HepG2 (cell line): ENCODE data around the gene SLC16A1. TPM values are rescaled to one million over a fixed set of nuclear protein-coding genes. Genes with fewer than 3 reads are reported as not detected.

Source experiments
- ATAC-seq: fragments of 200-7000 bp; cut with Tn5 transposase; 3 replicates; pipeline ENCODE4 v1.9.1; 2020; ENCODE audit warnings: mild to moderate bottlenecking, moderate library complexity
- BruUV-seq: library from RNA; stranded (reverse); fragments of 400-500 nt; replicated peaks from 2 replicates; lab custom pipeline; 2021; lab: Mats Ljungman, UMichigan
- CTCF ChIA-PET: fragments of 300-600 bp; formaldehyde crosslinking; extraction: SDS; loops from one replicate; lab custom pipeline; 2021; ENCODE audit warnings: low total read pairs, inconsistent platforms, low intra/inter-chr PET ratio; lab: Yijun Ruan, JAX
- POLR2A ChIA-PET: fragments of 350-600 bp; sonication (Branson Sonifier 250); formaldehyde crosslinking; loops from one replicate; lab custom pipeline; 2020; ENCODE audit warnings: antibody characterized with exemption, inconsistent platforms; lab: Yijun Ruan, JAX
- DNase-seq: peaks from one replicate; pipeline ENCODE4 v3.0.0-alpha.2; 2015; ENCODE audit warnings: low spot score
- FAIRE-seq: peaks from 3 replicates; lab custom pipeline; 2011; peaks lifted over from hg19 to GRCh38; lab: Jason Lieb, UNC
- H2AFZ ChIP-seq: one replicate; pipeline ENCODE4 v1.6.1; 2011; ENCODE audit warnings: low read length, inconsistent platforms
- H3K27ac ChIP-seq: fragments of 300-600 bp; 3 replicates; pipeline ENCODE4 v1.8.0; 2011; ENCODE audit warnings: mixed run types, mild to moderate bottlenecking, mixed read lengths, low read length, inconsistent platforms; ENCODE audit not compliant: insufficient read depth; ENCODE audit errors: extremely low read length
- H3K27me3 ChIP-seq, 2 experiments: fragments of 200-600 bp in 1 of 2; 2 replicates in 1 of 2; 3 replicates in 1 of 2; pipeline versions ENCODE4 v1.6.0 to v1.8.0; 2011; ENCODE audit warnings: low read length in 2 of 2, mild to moderate bottlenecking in 2 of 2, moderate library complexity in 2 of 2, inconsistent platforms in 1 of 2; ENCODE audit not compliant: insufficient read depth in 2 of 2, control insufficient read depth in 1 of 2
- H3K36me3 ChIP-seq, 2 experiments: fragments of 200-600 bp in 1 of 2; replicated peaks in 1 of 2; 2 replicates in 1 of 2; 3 replicates in 1 of 2; pipeline versions ENCODE4 v1.5.1 to v1.8.0; 2011; ENCODE audit warnings: low read length in 2 of 2, inconsistent platforms in 1 of 2; ENCODE audit not compliant: insufficient read depth in 2 of 2, control insufficient read depth in 1 of 2
- H3K4me1 ChIP-seq: 2 replicates; pipeline ENCODE4 v1.5.1; 2012; ENCODE audit warnings: low read length, inconsistent platforms; ENCODE audit not compliant: insufficient read depth
- H3K4me2 ChIP-seq: 2 replicates; pipeline ENCODE4 v1.6.0; 2011; ENCODE audit warnings: low read depth, low read length, inconsistent platforms
- H3K4me3 ChIP-seq, 3 experiments: fragments of 200-600 bp in 1 of 3; sonication (generic), shearing (Covaris generic) in 1 of 3; replicated peaks in 1 of 3; 2 replicates each; pipeline ENCODE4 v1.5.1; 2011 to 2016; ENCODE audit warnings: low read length in 3 of 3, inconsistent platforms in 2 of 3, low read depth in 2 of 3, mild to moderate bottlenecking in 2 of 3, control low read depth in 1 of 3, mixed read lengths in 1 of 3; ENCODE audit not compliant: insufficient read depth in 1 of 3
- H3K79me2 ChIP-seq: one replicate; pipeline ENCODE4 v1.6.1; 2011; ENCODE audit warnings: low read length, inconsistent platforms; ENCODE audit not compliant: insufficient read depth
- H3K9ac ChIP-seq: 2 replicates; pipeline ENCODE4 v1.6.0; 2011; ENCODE audit warnings: mild to moderate bottlenecking, low read depth, low read length, inconsistent platforms; ENCODE audit not compliant: insufficient read depth
- H3K9me3 ChIP-seq: 2 replicates; pipeline ENCODE4 v1.5.1; 2012; ENCODE audit warnings: mild to moderate bottlenecking, low read length
- H4K20me1 ChIP-seq: 2 replicates; pipeline ENCODE4 v1.6.0; 2011; ENCODE audit warnings: inconsistent platforms, mild to moderate bottlenecking, low read length, moderate library complexity; ENCODE audit not compliant: insufficient read depth
- HIVEP1 ChIP-seq: sonication (generic); formaldehyde crosslinking; IDR thresholded peaks from 2 replicates; pipeline ENCODE4 v1.4.0; 2020; ENCODE audit warnings: mild to moderate bottlenecking, missing genetic modification reagents
- ISX ChIP-seq: sonication (generic); formaldehyde crosslinking; conservative IDR thresholded peaks from 2 replicates; pipeline ENCODE4 v1.5.0; 2020; ENCODE audit warnings: missing genetic modification reagents
- KLF13 ChIP-seq: sonication (generic); formaldehyde crosslinking; IDR thresholded peaks from 2 replicates; pipeline ENCODE4 v1.4.0; 2020; ENCODE audit warnings: mild to moderate bottlenecking, missing genetic modification reagents
- PCBP2 ChIP-seq: fragments of 200-400 bp; formaldehyde crosslinking; optimal IDR thresholded peaks from 2 replicates; pipeline ENCODE3; 2018; ENCODE audit warnings: low read length, low read depth; ENCODE audit not compliant: poor library complexity, severe bottlenecking
- RARA ChIP-seq: IDR thresholded peaks from 2 replicates; pipeline ENCODE4 v1.6.1; 2016; ENCODE audit warnings: missing genetic modification reagents, missing compliant biosample characterization
- U2AF2 ChIP-seq: fragments of 200-400 bp; formaldehyde crosslinking; IDR thresholded peaks from 2 replicates; pipeline ENCODE4 v1.6.1; 2017; ENCODE audit warnings: low read depth, mild to moderate bottlenecking, low read length
- ZNF780A ChIP-seq: sonication (generic); formaldehyde crosslinking; IDR thresholded peaks from 2 replicates; pipeline ENCODE4 v1.8.0; 2022; ENCODE audit warnings: mild to moderate bottlenecking, missing genetic modification reagents, moderate library complexity
- ZNF782 ChIP-seq: sonication (generic); formaldehyde crosslinking; IDR thresholded peaks from 2 replicates; pipeline ENCODE4 v1.4.0; 2020; ENCODE audit warnings: missing genetic modification reagents, mild to moderate bottlenecking, borderline replicate concordance
- WGBS: methylation state at CpG from one replicate; pipeline ENCODE4 v1.1.6; 2017; ENCODE audit warnings: low lambda C conversion rate; 5-methylcytosine and 5-hydroxymethylcytosine counted together
- in situ Hi-C: cut with HindIII; loops from 2 replicates; pipeline ENCODE4 v1.10.0; 2017; ENCODE audit warnings: low pct_unique_long_range_greater_than_20kb; ENCODE audit not compliant: extremely low pct_ligation_motif_present
- intact Hi-C: fragments of 100-400 bp; cut with micrococcal nuclease; formaldehyde crosslinking; loops from one replicate; pipeline ENCODE4 v1.10.0; 2022; ENCODE audit not compliant: unreplicated experiment
- polyA plus RNA-seq, 8 experiments: library from polyadenylated mRNA; depleted of rRNA in 3 of 8; stranded (reverse) in 7 of 8; unstranded in 1 of 8; fragments of >200 nt; fragmentation: Illumina TruSeq in 4 of 8; extraction: Trizol in 4 of 8; gene quantifications; 2 replicates each; pipeline versions ENCODE4 v1.2.1 to v1.2.3, GENCODE V29; 2011 to 2016; ENCODE audit warnings: low read depth in 4 of 8, missing spikeins in 1 of 8, mixed read lengths in 1 of 8; ENCODE audit not compliant: insufficient read depth in 1 of 8
- total RNA-seq, 5 experiments: library from RNA; depleted of rRNA; stranded (reverse); fragments of >200 nt; fragmentation: Illumina TruSeq; extraction: Trizol; gene quantifications; 2 replicates each; pipeline ENCODE4 v1.2.3, GENCODE V29; 2016; ENCODE audit warnings: low read depth in 1 of 5
- TF ChIP-seq, protein P1 (sequence below): sonication (generic); formaldehyde crosslinking; IDR thresholded peaks from 2 replicates; pipeline ENCODE4 v1.4.0; 2020; ENCODE audit warnings: mild to moderate bottlenecking, missing genetic modification reagents, borderline replicate concordance
- TF ChIP-seq, protein P2 (sequence below): sonication (generic); formaldehyde crosslinking; IDR thresholded peaks from 2 replicates; pipeline ENCODE4 v1.9.0; 2021; ENCODE audit warnings: mild to moderate bottlenecking, missing genetic modification reagents
- TF ChIP-seq, protein P3 (sequence below): fragments of 450-650 bp; IDR thresholded peaks from 2 replicates; pipeline ENCODE4 v1.6.1; 2017; ENCODE audit warnings: mild to moderate bottlenecking

Gene SLC16A1
- total and polyA plus RNA-seq, 2 of the 13 experiments (the other 11 are each of a cell fraction or from before 2014, with no cell fraction given): 106 to 142 TPM

DNA sequence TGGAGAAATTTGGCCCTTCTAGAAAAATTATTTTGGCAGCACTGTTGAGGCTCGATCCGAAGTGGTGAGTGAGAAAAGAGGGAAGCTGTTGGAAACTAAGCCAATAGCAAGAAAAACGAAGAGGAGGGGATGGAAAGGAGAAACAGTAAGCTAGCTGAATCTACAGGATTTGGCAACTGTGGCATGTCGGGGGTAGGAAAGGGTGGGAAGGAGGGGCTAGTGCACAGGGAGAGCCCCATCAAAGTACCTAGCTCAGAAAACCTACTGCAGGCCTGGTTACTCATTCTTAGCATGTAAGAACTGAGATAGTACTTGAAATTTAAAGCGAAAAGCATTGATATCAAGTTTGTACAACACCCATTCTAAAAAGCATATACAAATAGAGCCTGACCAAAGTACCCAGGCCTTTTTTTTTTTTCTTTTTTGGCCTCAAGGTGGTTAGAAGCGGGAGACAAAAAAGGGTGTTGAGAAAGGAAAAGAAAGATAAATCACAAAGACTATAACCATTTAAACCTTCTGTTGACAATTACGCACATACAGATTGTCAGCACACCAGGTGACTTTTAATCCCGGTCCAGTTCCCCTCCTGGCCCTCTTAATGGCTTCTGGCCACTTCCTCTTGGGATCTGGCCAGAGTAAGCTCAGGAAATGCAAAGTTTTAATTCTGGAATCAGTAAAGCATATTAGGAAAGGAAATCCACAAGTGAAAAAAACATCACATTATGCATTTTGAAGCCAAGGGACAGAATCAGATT lies 50.4 kb downstream of the SLC16A1 start:
- H2AFZ ChIP-seq: no peak overlapping the region
- H3K9me3 ChIP-seq: no peaks in the 10 kb centered on the region
- DNase-seq (no peak), FAIRE-seq (no peak), ATAC-seq (no peak)
- H3K79me2 ChIP-seq: no peaks in the 10 kb centered on the region
- intact Hi-C loops: no loop called here
- WGBS: 82% methylated on average over 8 of the region's 8 CpGs
- H3K27me3 ChIP-seq: no peaks in the 10 kb centered on the region
- in situ Hi-C loops: no loop called here
- BruUV-seq: no TSS peak
- ChIA-PET CTCF (no interaction called here), POLR2A (interaction anchor here (3.2 kb wide), 1 partner anchor 51 kb away, joined by 7 read pairs; the partner anchor contains the start of gene SLC16A1)
- H3K4me3 ChIP-seq: no peak overlapping the region
- H3K4me2 ChIP-seq: no peak overlapping the region
- H3K4me1 ChIP-seq: peaks cover 10% of the 10 kb centered on the region
- no peak overlapping the region for H3K9ac ChIP-seq
- no peaks in the 10 kb centered on the region; a peak in 2 of 5 replicates for H3K36me3 ChIP-seq
- H4K20me1 ChIP-seq: no peaks in the 10 kb centered on the region
- H3K27ac ChIP-seq: no peak overlapping the region
- TF ChIP-seq KLF13 (no peak), PCBP2 (no peak), RARA (CRISPR knock-in tag) (no peak), ZNF782 (CRISPR knock-in tag) (no peak), ZNF780A (CRISPR knock-in tag) (no peak), HIVEP1 (CRISPR knock-in tag) (no peak), ISX (no peak), U2AF2 (no peak)
- TF ChIP-seq, protein P1, sequence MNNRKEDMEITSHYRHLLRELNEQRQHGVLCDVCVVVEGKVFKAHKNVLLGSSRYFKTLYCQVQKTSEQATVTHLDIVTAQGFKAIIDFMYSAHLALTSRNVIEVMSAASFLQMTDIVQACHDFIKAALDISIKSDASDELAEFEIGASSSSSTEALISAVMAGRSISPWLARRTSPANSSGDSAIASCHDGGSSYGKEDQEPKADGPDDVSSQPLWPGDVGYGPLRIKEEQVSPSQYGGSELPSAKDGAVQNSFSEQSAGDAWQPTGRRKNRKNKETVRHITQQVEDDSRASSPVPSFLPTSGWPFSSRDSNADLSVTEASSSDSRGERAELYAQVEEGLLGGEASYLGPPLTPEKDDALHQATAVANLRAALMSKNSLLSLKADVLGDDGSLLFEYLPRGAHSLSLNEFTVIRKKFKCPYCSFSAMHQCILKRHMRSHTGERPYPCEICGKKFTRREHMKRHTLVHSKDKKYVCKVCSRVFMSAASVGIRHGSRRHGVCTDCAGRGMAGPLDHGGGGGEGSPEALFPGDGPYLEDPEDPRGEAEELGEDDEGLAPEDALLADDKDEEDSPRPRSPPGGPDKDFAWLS (CRISPR knock-in tag): no peak
- TF ChIP-seq, protein P2, sequence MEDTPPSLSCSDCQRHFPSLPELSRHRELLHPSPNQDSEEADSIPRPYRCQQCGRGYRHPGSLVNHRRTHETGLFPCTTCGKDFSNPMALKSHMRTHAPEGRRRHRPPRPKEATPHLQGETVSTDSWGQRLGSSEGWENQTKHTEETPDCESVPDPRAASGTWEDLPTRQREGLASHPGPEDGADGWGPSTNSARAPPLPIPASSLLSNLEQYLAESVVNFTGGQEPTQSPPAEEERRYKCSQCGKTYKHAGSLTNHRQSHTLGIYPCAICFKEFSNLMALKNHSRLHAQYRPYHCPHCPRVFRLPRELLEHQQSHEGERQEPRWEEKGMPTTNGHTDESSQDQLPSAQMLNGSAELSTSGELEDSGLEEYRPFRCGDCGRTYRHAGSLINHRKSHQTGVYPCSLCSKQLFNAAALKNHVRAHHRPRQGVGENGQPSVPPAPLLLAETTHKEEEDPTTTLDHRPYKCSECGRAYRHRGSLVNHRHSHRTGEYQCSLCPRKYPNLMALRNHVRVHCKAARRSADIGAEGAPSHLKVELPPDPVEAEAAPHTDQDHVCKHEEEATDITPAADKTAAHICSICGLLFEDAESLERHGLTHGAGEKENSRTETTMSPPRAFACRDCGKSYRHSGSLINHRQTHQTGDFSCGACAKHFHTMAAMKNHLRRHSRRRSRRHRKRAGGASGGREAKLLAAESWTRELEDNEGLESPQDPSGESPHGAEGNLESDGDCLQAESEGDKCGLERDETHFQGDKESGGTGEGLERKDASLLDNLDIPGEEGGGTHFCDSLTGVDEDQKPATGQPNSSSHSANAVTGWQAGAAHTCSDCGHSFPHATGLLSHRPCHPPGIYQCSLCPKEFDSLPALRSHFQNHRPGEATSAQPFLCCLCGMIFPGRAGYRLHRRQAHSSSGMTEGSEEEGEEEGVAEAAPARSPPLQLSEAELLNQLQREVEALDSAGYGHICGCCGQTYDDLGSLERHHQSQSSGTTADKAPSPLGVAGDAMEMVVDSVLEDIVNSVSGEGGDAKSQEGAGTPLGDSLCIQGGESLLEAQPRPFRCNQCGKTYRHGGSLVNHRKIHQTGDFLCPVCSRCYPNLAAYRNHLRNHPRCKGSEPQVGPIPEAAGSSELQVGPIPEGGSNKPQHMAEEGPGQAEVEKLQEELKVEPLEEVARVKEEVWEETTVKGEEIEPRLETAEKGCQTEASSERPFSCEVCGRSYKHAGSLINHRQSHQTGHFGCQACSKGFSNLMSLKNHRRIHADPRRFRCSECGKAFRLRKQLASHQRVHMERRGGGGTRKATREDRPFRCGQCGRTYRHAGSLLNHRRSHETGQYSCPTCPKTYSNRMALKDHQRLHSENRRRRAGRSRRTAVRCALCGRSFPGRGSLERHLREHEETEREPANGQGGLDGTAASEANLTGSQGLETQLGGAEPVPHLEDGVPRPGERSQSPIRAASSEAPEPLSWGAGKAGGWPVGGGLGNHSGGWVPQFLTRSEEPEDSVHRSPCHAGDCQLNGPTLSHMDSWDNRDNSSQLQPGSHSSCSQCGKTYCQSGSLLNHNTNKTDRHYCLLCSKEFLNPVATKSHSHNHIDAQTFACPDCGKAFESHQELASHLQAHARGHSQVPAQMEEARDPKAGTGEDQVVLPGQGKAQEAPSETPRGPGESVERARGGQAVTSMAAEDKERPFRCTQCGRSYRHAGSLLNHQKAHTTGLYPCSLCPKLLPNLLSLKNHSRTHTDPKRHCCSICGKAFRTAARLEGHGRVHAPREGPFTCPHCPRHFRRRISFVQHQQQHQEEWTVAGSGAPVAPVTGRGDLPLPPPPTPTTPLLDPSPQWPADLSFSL: no peak
- TF ChIP-seq, protein P3, sequence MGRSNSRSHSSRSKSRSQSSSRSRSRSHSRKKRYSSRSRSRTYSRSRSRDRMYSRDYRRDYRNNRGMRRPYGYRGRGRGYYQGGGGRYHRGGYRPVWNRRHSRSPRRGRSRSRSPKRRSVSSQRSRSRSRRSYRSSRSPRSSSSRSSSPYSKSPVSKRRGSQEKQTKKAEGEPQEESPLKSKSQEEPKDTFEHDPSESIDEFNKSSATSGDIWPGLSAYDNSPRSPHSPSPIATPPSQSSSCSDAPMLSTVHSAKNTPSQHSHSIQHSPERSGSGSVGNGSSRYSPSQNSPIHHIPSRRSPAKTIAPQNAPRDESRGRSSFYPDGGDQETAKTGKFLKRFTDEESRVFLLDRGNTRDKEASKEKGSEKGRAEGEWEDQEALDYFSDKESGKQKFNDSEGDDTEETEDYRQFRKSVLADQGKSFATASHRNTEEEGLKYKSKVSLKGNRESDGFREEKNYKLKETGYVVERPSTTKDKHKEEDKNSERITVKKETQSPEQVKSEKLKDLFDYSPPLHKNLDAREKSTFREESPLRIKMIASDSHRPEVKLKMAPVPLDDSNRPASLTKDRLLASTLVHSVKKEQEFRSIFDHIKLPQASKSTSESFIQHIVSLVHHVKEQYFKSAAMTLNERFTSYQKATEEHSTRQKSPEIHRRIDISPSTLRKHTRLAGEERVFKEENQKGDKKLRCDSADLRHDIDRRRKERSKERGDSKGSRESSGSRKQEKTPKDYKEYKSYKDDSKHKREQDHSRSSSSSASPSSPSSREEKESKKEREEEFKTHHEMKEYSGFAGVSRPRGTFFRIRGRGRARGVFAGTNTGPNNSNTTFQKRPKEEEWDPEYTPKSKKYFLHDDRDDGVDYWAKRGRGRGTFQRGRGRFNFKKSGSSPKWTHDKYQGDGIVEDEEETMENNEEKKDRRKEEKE: no peak
